BLaER1 treated with 17β-estradiol and CSF1 and Interleukin-3, amounts not matched to agents 10 nM and 100 nM (cell line): Measurements from ENCODE around the gene MAPK8IP3.
"Not testable (repeated sequence)": the region's sequence is repeated elsewhere in the genome, so short reads cannot be mapped to it uniquely, and the experiment has no call there.

Experiments used
- H3K27ac ChIP-seq, 11 experiments: shearing (Covaris generic); formaldehyde crosslinking; 2 replicates each; pipeline ENCODE4 v1.8.1; 2022
- H3K27me3 ChIP-seq, 11 experiments: shearing (Covaris generic); formaldehyde crosslinking; 2 replicates each; pipeline ENCODE4 v1.8.1; 2022
- H3K36me3 ChIP-seq, 11 experiments: shearing (Covaris generic); formaldehyde crosslinking; 2 replicates each; pipeline ENCODE4 v1.8.1; 2022
- H3K4me1 ChIP-seq, 10 experiments: shearing (Covaris generic); formaldehyde crosslinking; 2 replicates each; pipeline ENCODE4 v1.8.1; 2022
- H3K4me2 ChIP-seq, 11 experiments: shearing (Covaris generic); formaldehyde crosslinking; 2 replicates each; pipeline ENCODE4 v1.8.1; 2022
- H3K4me3 ChIP-seq, 10 experiments: shearing (Covaris generic); formaldehyde crosslinking; 2 replicates each; pipeline ENCODE4 v1.8.1; 2022
- H3K9ac ChIP-seq, 11 experiments: shearing (Covaris generic); formaldehyde crosslinking; 2 replicates each; pipeline ENCODE4 v1.8.1; 2022
- H3K9me3 ChIP-seq, 11 experiments: shearing (Covaris generic); formaldehyde crosslinking; replicated peaks in 1 of 11; 2 replicates each; pipeline ENCODE4 v1.8.1; 2022
- H4K20me1 ChIP-seq, 11 experiments: shearing (Covaris generic); formaldehyde crosslinking; 2 replicates each; pipeline ENCODE4 v1.8.1; 2022
- Cebpa-rat ChIP-seq, 11 experiments: shearing (Covaris generic); IDR thresholded peaks; 2 replicates each; pipeline ENCODE4 v1.8.1; 2022

Gene MAPK8IP3

GRCh38 chr16:1791943-1792812, 86.2 kb downstream of the MAPK8IP3 start:
- H3K9me3 ChIP-seq = peaks cover under 1 to 8% (median 2%) of the 10 kb centered on the region in 11 experiments; a peak in 17 of 22 replicates
- H4K20me1 ChIP-seq = peaks cover 3 to 74% (median 44%) of the 10 kb centered on the region in 11 experiments; a peak in 20 of 22 replicates
- no peaks in the 10 kb centered on the region for H3K27me3 ChIP-seq
- H3K4me3 ChIP-seq = no peak overlapping the region
- H3K4me2 ChIP-seq = no peak overlapping the region
- no peak overlapping the region for H3K27ac ChIP-seq
- no peak for TF ChIP-seq Cebpa-rat (IDR thresholded peaks at IDR 0.05)
- H3K9ac ChIP-seq = no peak overlapping the region
- H3K36me3 ChIP-seq = peaks cover 24 to 57% (median 52%) of the 10 kb centered on the region in 11 experiments
- no peaks in the 10 kb centered on the region for H3K4me1 ChIP-seq

- no peak for TF ChIP-seq Cebpa-rat (IDR thresholded peaks at IDR 0.05)
- Histone ChIP-seq H4K20me1 (peaks cover 0 to 66% (median 36%) of the 10 kb centered on the region in 11 experiments; a peak in 18 of 22 replicates), H3K36me3 (peaks cover 16 to 50% (median 43%) of the 10 kb centered on the region in 11 experiments), H3K4me1 (no peaks in the 10 kb centered on the region), H3K4me3 (no peak overlapping the region), H3K9ac (no peak overlapping the region), H3K9me3 (peaks cover 8 to 16% (median 11%) of the 10 kb centered on the region in 11 experiments), H3K27ac (no peak overlapping the region), H3K4me2 (no peak overlapping the region), H3K27me3 (no peaks in the 10 kb centered on the region)
These were observed 87.0 kb downstream of the MAPK8IP3 start for GRCh38 chr16:1792836-1793577.

- Histone ChIP-seq H3K36me3 (peaks cover 10 to 50% (median 41%) of the 10 kb centered on the region in 11 experiments), H3K9ac (no peak within 1 kb of the TSS), H3K4me3 (no peak within 1 kb of the TSS), H3K9me3 (peaks cover 15 to 23% (median 17%) of the 10 kb centered on the region in 11 experiments), H3K4me2 (no peak within 1 kb of the TSS), H4K20me1 (peaks cover 0 to 59% (median 29%) of the 10 kb centered on the region in 11 experiments; a peak in 17 of 22 replicates), H3K27me3 (no peaks in the 10 kb centered on the region), H3K4me1 (no peaks in the 10 kb centered on the region), H3K27ac (no peak within 1 kb of the TSS)
- no peak for TF ChIP-seq Cebpa-rat (IDR thresholded peaks at IDR 0.05)
These were observed 87.7 kb downstream of the MAPK8IP3 start, which contains the start of gene IGFALS for GRCh38 chr16:1793578-1794220. TSS of gene IGFALS (minus strand) at chr16:1793705. CDS start at chr16:1793652, 53 bp downstream.

GRCh38 chr16:1794221-1794871, 88.4 kb downstream of the MAPK8IP3 start:
- H3K4me2 ChIP-seq = no peak overlapping the region
- no peak overlapping the region for H3K9ac ChIP-seq
- no peaks in the 10 kb centered on the region for H3K27me3 ChIP-seq
- peaks cover 0 to 53% (median 22%) of the 10 kb centered on the region in 11 experiments; a peak in 16 of 22 replicates for H4K20me1 ChIP-seq
- peaks cover 22 to 30% (median 24%) of the 10 kb centered on the region in 11 experiments for H3K9me3 ChIP-seq
- no peak for TF ChIP-seq Cebpa-rat (IDR thresholded peaks at IDR 0.05)
- no peak overlapping the region for H3K27ac ChIP-seq
- H3K36me3 ChIP-seq = peaks cover 4 to 50% (median 38%) of the 10 kb centered on the region in 11 experiments; a peak in 20 of 22 replicates
- H3K4me1 ChIP-seq = no peaks in the 10 kb centered on the region
- H3K4me3 ChIP-seq = no peak overlapping the region

- Histone ChIP-seq H3K36me3 (peaks cover 0 to 47% (median 30%) of the 10 kb centered on the region in 11 experiments; a peak in 18 of 22 replicates), H3K27me3 (no peaks in the 10 kb centered on the region), H3K9me3 (peaks cover 29 to 37% (median 31%) of the 10 kb centered on the region in 11 experiments), H3K4me1 (no peaks in the 10 kb centered on the region), H3K9ac (no peak overlapping the region), H3K27ac (no peak overlapping the region), H4K20me1 (peaks cover 0 to 45% (median 16%) of the 10 kb centered on the region in 11 experiments; a peak in 15 of 22 replicates), H3K4me3 (no peak overlapping the region), H3K4me2 (no peak overlapping the region)
- TF ChIP-seq Cebpa-rat (IDR thresholded peaks at IDR 0.05) = no peak
These were observed 89.1 kb downstream of the MAPK8IP3 start for GRCh38 chr16:1794908-1795666.

- not testable (repeated sequence) for H3K27ac ChIP-seq, H3K4me1 ChIP-seq, H3K4me2 ChIP-seq, H3K27me3 ChIP-seq, H3K9ac ChIP-seq, H4K20me1 ChIP-seq, H3K4me3 ChIP-seq
- Histone ChIP-seq H3K9me3 (peaks cover 29 to 39% (median 33%) of the 10 kb centered on the region in 11 experiments), H3K36me3 (peaks cover 0 to 26% (median 8%) of the 10 kb centered on the region in 11 experiments; a peak in 10 of 22 replicates)
These were observed 93.3 kb downstream of the MAPK8IP3 start for GRCh38 chr16:1799263-1799662.

- no peak overlapping the region for H3K4me3 ChIP-seq
- no peak for TF ChIP-seq Cebpa-rat (IDR thresholded peaks at IDR 0.05)
- H3K27ac ChIP-seq = no peak overlapping the region
- no peak overlapping the region for H3K9ac ChIP-seq
- peaks cover 0 to 11% (median 3%) of the 10 kb centered on the region in 10 experiments; a peak in 8 of 20 replicates for H3K4me1 ChIP-seq
- peaks cover 29 to 39% (median 33%) of the 10 kb centered on the region in 11 experiments for H3K9me3 ChIP-seq
- no peaks in the 10 kb centered on the region for H4K20me1 ChIP-seq
- no peak overlapping the region for H3K4me2 ChIP-seq
- peaks cover 0 to 30% (median 12%) of the 10 kb centered on the region in 11 experiments; a peak in 14 of 22 replicates for H3K36me3 ChIP-seq
- H3K27me3 ChIP-seq = no peaks in the 10 kb centered on the region
These were observed 94.7 kb downstream of the MAPK8IP3 start for GRCh38 chr16:1800701-1801100.

- H3K9me3 ChIP-seq = no peaks in the 10 kb centered on the region
- no peak overlapping the region for H3K4me3 ChIP-seq
- H3K36me3 ChIP-seq = peaks cover 31 to 72% (median 50%) of the 10 kb centered on the region in 11 experiments
- no peak for TF ChIP-seq Cebpa-rat (IDR thresholded peaks at IDR 0.05)
- no peak overlapping the region for H3K27ac ChIP-seq
- no peak overlapping the region for H3K9ac ChIP-seq
- H4K20me1 ChIP-seq = peaks cover 0 to 15% (median 0%) of the 10 kb centered on the region in 11 experiments; a peak in 4 of 22 replicates
- no peaks in the 10 kb centered on the region for H3K27me3 ChIP-seq
- H3K4me2 ChIP-seq = no peak overlapping the region
- peaks cover 0 to 16% (median 6%) of the 10 kb centered on the region in 10 experiments; a peak in 17 of 20 replicates for H3K4me1 ChIP-seq
These were observed 101.6 kb downstream of the MAPK8IP3 start for GRCh38 chr16:1807626-1808025.
